ENCODE data around the gene C1QTNF6.
"Not testable (repeated sequence)": the region's sequence is repeated elsewhere in the genome, so short reads cannot be mapped to it uniquely, and the experiment has no call there.

C1QTNF6 gene

DNA sequence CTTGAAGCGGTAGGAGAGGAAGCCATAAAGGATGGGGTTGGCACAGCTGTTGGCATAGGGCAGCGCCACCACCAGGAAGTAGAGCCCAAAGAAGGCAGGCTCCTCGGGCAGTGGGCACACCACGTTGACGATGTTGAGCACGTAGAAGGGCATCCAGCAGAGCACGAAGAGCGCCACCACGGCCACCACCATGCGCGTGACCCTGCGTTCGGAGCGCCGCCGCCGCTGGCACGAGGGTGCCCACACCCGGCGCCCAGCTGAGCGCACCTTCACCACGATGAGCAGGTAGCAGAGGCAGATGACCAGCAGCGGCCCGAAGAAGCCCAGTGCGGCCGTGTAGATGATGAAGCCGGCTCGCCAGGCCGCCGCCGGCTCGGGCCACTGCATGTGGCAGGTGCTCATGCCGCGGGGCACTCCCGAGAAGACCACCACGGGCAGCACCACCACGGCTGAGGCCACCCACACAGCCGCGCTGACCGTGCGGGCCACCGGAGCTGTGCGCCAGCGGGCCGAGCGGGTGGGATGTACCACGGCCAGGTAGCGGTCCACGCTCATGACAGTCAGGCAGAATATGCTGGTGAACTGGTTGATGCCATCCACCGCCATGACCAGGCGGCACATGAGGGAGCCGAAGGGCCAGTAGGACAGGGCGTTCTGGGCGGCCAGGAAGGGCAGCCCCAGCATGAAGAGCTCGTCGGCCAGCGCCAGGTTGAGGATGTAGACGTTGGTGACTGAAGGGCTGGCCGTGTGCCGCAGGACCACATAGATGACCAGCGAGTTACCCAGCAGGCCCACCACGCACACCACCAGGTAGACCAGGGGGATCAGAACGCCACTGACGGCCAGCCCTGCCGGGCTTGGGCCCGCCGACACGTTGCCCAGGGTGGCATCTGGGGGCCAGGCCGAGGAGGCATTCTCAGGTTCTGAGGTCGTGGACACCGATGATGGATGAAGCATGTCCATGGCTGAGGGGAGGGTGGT is 19.1 kb upstream of the C1QTNF6 start:
- DNase-seq (ENCODE audit: low spot score): no peak

DNA sequence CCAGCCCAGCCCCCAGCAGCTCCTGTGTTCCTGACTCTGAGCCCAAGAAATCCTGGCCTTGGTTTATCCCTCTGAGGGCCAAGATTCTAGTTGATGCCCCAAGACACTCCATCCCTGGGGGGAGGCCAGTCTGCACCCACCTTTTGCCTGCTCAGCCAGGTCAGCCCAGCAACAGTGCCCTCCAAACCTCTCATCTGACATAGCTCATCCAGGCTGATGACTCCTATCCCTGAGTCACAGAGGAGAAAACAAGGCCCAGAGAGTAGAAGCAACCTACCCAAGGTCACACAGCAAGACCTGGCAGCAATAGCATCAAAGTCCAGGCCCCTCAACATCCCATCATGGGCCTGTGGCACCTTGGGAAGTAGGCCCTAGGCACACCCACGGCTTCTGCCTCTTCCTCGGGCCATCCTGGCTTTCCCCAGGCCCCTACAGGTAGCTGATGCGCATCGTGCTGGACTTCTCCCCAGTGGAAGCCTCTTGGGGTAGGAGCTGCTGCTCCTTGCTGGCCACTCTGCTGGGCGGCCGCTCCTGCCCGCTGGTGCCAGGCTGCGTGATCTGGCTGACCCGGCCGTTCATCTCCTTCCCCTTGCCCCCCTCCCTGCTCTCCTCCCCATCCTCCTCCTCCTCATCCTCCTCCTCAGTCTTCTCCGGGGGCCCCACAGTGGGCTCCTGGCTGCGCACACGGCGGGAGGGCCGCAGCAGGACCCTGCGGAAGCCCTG is 18.2 kb upstream of the C1QTNF6 start:
- DNase-seq (ENCODE audit: low spot score): no peak

DNA sequence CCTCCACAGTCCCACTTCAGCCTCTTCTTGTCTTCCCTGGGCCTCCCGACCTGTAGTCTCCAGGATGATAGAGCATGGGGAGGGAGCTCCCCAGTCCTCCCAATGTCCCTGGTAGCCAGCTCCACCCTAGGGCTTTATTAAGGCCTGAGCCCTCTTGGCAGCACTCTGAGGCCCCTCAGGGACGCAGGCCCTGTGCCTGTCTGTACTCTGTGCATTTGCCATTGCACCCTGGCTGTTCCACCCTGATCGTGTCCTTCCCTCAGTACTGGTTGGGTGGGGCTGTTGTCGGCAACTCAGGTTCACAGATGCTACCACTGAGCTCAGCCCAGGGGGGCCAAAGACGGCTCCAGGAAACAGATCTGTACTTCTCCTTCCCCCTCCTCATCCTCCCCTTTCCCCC is 17.0 kb upstream of the C1QTNF6 start:
- no peak for DNase-seq (ENCODE audit: low spot score)

DNA sequence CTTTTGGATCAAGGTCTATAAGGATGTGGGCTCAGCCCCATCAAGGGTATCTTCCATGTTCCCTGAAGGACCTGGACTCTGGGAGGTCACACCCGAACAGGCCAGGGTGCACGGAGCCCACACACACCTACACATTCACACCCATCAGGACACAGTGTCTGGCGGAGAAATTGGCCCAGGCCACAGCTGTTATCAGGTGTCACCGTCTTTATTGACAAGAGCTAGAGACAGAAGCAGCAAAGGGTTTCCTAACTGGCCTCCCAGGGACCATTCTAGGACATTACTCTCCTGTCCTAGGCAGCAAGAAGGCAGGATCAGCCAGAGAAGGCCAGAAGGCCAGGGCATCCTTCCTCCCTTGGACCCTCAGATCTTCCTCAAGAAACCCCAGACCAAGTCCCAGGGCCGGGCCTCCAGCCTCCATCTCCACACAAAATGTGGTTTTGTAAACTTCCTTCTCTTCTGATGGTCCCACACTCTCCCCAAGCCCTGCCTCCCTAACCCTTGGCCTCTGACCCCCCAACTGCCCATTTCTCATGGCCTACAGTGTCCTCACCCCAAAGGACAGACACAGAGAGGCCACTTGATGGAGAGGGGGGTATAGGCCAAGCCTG is 16.1 kb upstream of the C1QTNF6 start:
- no peak for DNase-seq (ENCODE audit: low spot score)

DNA sequence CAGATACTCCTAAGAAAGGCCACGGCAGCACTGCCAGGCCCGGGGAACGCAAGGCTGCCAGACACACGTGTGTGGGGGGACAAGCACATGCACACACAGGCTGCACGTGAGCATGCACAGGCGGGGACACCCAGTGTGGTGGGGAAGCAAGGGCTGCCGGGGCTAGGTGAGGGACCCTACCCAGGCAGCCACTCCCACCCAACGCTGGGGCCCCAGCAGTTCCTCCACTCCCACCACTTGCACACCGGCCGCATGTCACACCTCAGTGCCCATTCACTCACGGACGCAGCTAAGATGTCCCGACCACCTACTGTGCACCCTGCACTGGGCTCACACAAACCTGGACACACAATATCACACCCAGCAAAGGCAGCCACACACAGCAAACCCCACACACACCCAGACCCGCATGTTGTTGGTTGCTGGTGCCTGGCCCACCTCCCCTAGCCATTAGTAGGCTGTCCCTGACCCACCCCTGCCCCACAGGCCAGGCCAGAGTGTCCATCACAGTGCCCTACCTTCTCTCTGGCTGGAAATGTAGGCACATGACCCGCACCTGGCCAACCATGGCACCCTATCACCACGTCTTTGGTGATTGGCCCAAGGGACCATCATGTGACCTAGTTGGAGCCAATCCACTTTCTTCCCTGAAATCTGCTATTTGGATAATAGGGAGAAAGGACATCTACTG is 15.5 kb upstream of the C1QTNF6 start:
- DNase-seq (ENCODE audit: low spot score): no peak

DNA sequence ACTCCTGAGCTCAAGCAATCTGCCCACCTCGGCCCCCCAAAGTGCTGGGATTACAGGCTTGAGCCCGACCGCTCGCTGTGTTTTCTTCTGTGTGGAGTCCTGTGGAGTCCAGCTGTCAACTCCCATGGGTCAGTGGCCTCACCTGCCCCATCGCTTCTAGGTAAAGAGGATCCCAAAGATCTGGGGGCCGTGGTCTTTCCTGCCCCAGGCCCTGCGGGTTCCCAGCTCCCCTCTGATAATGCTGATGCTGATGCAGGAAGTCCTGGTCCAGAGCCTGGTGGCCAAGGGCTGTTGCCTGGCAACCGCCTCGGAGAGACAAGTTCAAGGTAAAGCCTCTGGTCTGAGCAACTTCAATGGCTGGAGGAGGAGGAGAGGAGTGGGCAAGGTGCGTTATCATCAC is 14.7 kb upstream of the C1QTNF6 start:
- no peak for DNase-seq (ENCODE audit: low spot score)

DNA sequence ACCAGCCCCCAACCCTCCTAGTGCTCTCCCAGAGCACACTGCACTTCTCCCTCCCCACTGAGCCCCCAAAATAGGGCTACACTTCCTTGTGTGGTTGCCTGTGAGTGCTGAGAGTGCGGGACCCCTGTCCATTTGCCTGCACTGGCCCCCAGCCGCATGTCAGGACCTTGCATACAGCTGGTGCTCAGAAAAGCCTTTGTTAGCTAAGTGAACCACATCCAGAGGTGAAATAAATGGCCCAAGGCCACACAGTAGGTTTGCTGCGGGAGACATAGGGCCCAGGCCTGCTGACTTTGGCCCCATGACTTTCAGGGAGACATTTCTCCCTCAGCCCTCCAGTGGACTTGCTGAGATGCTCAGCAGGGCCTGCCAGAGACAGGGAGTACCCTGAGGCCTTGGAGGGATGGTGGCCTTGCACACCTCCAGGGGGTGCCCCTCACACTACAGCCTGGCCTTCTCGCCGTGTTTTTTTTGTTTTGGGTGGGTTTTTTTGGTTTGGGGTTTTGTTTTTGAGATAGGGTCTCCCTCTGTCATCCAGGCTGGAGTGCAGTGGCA is 14.0 kb upstream of the C1QTNF6 start:
- no peak for DNase-seq (ENCODE audit: low spot score)

DNA sequence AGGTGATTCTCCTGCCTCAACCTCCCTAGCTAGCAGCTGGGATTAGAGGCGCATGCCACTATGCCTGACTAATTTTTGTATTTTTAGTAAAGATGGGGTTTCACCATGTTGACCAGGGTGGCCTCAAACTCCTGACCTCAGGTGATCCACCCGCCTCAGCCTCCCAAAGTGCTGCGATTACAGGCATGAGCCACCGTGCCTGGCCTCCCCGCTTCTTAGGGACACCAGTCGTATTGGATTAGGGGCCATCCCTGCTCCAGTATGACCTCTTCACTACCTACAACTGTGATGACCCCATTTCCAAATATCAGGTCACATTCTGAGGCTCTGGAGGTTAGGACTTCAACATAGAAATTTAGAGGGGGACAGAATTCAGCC is 13.4 kb upstream of the C1QTNF6 start:
- not testable (repeated sequence) for DNase-seq (ENCODE audit: low spot score)

DNA sequence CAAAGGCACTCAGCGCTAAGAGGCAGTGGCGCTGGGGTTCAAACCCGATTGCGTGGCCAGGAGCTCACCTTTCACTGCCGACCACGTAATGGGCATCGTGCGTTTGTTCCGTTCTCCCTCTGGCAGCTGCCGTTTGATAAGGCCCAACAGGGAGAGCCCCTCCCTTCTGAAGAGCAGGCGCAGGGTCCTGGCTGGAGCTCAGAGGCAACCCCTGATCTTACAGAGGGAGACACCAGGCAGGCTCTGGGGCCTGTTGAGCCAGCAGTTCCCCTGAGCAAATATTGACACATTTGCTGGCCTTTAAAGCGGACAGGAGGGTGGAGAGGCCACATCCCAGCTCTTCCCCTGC is 11.7 kb upstream of the C1QTNF6 start:
- no peak for DNase-seq (ENCODE audit: low spot score)

DNA sequence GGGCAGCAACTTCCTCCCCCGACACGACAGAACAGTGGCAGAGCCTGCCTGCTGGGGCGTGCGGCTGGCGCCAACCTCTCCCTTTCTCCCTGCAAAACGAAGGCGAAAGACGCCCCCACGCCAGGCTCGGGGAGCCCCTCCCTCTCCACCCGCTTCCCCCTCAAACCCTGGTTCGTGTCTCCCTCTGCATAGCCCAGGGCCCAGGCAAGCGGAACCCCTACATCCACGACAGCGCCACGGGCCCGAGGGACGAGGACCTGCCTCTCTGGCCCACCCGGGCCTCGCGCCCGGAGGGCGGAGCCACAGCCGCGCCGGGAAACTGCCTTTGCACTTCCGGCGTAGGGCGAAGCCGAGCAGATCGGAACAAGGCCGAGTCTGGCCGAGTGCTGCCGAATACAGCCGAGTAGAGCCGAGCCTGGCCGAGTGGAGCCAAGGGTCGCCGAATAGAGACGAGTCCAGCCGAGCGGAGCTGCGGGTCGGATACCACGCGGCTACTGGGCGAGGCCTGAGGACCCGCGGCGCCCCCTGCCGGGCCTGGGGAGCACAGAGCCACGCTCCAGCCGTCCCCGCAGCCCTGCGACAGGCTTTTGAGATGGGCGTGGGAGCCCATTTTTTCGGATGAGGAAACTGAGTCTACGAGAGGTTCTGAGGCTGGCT is 11.2 kb upstream of the C1QTNF6 start:
- peak; percentile 96 for DNase-seq (ENCODE audit: low spot score)

DNA sequence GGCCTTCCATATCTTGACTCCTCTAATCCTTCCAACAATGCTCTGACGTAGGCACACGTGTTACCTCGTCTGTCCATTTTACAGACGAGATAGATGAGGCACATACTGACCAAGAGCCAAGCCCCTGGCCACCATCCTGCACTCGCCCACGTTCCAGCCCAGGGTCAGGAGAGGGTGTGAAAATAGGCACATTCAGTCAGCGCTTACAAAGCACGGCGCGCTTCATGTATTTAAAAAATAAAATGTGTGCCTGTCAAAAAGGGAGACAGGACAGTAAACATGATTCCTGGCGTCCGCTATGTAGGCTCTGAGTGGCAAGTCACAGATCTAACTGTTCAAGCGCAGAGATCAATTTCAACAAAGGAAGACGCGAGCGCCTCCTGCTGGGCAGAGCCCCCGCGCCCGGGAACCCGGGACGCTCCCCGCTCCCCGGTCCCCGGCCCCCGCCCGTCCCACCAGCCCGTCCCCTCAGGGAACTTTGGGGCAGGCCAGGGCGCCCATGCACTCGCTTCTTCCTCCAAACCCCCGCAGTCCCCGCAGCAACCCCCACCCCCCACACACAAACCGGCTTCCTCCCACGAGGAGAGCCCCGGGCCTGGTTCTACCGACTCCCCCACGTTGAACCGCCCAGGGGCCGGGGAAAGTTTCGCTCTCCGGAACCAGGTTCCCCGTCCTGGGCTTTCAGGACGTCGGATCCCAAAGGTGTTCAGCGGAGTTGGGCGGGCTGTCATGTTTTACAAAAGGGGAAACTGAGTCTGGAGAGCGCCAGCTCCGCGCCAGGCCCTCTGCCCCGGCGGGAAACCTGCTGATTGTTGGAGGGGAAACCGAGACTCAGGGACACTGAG is 10.4 kb upstream of the C1QTNF6 start:
- DNase-seq (ENCODE audit: low spot score): peak; percentile 68

DNA sequence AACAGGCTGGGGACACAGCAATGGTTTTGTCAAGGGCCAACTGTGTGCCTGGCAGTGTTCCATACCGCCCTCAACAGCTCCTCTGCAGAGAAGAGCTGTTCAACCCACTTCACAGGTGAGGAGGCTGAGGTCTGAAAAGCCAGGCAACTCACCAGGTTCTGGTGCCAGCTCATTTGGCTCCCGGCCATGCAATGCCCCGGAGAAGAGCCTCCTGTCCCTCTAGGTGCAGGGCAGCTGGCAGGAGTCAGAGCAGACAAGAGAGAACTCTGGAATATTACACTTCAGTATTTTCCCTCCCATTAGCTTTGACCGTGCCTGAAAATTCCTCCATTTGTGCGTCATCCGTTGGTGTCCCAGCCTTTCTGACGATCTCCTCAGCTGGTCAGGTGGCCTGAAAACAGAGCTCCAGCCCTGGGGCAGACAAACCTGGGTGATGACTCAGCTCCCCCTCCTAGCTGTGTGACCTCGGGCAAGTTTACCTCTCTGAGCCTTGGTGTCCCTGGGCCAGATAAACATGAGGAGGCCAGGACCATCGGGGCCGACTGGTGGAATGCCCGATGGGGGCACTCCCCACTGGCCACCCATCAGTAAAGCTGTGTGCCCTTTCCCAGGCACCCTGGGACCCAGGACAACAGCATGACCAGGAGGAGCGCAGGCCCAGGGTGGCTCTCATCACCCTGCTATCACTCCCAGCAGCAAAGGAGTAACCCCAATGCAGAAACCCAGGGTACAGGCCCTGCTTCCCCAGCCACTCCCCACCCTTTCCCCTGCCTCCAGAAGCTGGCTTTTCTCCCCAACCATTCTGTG is 9.6 kb upstream of the C1QTNF6 start:
- no peak for DNase-seq (ENCODE audit: low spot score)

DNA sequence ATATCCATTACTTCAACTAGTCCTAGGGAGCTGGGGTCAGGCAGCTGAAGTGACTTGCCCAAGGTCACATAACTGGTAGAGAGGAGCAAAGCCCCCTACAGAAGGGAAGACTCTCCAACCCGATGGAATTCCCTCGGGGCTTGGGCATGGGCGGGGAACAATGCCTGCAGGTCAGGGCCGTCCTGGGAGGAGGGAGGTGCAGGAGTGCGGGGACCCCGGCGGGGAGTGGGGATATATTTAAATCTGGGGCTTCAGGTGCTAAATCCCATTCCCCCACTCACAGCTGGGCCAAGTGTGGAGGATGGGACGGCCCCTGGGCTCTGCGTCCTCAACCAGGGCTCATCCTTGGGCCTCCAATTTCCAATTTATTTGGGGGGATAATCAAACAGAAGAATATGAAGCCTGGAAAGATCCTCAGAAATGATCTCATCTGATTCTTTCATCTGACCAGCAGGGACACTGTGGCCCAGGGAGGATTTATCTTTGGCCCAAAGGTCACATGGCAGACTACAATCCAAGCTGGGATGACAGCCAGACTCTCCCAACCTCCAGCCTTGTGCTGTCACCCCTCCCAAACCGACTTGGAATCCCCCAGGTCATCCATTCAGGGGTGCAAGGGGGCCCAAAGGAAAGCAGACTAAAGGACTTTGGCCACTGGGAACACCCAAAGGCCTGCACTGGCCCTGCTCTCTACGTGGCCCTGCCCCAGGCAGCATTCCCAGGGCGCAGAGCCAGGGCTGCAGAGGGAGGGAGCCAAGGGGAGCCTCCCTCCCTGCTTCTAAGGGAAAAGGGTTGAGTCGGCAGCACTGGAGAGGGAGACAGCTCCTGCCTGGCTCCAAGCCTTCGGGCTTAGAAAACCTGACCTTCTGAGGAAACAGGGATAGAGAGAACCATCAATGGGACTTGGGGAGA is 8.7 kb upstream of the C1QTNF6 start:
- DNase-seq (ENCODE audit: low spot score): peak; percentile 10

DNA sequence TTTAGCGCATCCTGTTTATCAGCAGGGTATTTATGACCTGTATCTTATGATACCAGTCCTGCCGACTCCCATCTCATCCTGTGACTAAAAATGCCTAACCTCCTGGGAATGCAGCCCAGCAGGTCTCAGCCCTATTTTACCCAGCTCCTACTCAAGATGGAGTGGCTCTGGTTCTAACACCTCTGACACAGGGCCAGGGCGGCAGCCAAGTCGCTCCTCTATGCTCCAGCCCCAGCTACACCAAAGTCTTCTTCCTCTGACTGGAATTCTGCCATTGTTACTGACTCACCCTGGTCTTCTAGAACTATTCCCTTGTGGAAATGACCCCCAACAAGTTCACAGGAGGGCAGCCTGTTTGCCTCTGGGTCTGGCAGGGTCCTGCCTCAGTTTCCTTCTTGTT is 7.9 kb upstream of the C1QTNF6 start:
- peak; percentile 12 for DNase-seq (ENCODE audit: low spot score)

DNA sequence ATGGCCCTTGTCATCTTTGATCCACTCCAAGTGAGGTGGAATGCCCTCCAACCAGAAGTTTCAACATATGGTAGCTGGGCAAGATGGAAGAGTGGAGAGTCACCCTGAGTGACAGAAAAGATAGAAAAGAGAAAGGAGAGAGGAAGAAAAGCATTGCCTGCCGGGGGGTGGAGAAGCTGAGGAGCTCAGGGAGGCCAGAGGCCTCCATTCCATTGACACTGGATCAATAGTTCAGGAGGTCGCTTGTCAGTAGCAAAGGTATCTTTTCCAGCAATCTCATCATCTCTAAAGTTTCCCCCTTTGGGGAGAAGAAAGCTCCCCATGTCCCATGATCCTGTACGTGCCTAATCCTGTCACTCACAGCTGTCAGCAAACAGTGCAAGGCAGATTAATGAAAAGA is 6.7 kb upstream of the C1QTNF6 start:
- no peak for DNase-seq (ENCODE audit: low spot score)

DNA sequence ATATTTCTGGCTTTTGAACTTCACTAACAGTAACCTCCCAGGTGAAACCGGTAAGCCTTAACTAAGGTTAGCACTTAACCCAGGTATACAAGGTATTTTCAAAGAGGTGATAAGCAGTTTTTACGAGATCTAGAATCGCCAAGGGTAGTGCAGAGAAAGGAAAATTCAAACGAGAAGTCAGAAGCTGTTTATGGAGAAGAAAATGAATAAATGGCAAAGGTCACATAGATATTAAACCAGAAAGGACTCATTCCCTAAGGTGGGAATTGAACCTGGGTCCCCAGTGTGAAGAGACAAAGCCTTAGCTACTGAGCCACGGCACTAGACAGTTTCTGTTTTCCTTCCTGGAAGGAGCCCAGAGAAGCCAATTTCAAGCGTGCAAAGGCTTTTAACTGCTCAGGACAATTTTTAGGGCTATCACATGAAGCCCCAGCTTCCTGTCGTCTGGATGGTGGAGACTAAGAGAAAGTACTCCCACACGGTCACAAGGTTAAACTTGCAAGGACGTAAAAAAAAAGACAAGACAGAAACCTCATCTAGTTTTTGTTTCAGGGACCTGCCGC is 5.7 kb upstream of the C1QTNF6 start:
- DNase-seq (ENCODE audit: low spot score): peak; percentile 66

DNA sequence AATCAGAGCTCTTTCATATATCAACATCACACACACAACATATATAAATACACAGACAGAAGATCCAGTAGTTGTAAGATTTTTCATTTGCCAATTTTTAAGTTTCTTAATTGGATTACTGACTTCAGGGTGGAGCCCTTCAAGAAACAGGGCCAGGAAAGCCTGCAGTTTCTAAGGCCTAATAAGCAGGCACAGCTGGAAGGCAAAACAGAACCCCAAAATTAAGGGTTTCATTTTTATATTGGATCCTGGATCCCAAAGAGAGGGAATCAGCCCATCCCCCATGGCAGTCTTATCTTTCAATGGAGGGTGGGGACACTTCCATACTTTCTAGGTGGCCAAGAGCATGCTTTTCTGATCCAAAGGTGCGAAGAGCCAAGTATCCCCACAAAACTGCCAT is 4.7 kb upstream of the C1QTNF6 start:
- no peak for DNase-seq (ENCODE audit: low spot score)

DNA sequence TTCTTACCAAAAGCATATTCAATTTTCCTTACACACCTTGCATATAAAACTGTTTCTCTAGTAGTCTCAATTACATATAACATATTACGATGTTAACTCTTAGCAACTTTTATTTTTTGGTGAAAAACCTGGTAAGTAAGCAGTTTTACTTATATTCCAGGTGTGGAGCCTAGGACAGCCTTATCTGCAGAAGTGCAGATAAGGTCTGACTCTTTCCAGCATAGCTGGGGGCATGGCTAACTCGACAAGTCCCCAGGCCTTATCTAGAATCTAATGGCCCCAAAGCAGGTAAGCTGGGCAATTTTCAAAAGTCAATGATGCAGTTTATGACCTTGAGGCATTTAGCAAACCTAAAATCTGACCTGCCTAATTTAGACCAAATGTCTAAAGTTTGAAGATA is 4.2 kb upstream of the C1QTNF6 start:
- no peak for DNase-seq (ENCODE audit: low spot score)
